ENCODE results near the gene PAFAH1B1.
"Not testable (repeated sequence)": the region's sequence is repeated elsewhere in the genome, so short reads cannot be mapped to it uniquely, and the experiment has no call there.

- TF ChIP-seq CTCF (conservative IDR thresholded peaks at IDR 0.05; ENCODE audit: low read depth, low read length); EZH2 (IDR thresholded peaks at IDR 0.05; ENCODE audit: borderline replicate concordance, low read depth, low read length, poor library complexity, severe bottlenecking): not testable (repeated sequence)
Measured at GRCh38 chr17:2628922-2629321, 35.5 kb downstream of the PAFAH1B1 start.

Measured in A673 (cell line).